Measurements from ENCODE around the gene ASAP2.

- TF ChIP-seq CTCF (conservative IDR thresholded peaks at IDR 0.05 in 1 of 2, IDR thresholded peaks at IDR 0.05 in 1 of 2; ENCODE audit: extremely low read depth in 1 of 2, insufficient read depth in 1 of 2, low read depth in 1 of 2, low read length in 2 of 2) (no peak), EZH2 (IDR thresholded peaks at IDR 0.05; ENCODE audit: borderline replicate concordance, low read length) (no peak)
Observed at GRCh38 chr2:9309147-9309546, 102.5 kb downstream of the ASAP2 start.
